CD4-positive, alpha-beta T cell (primary cell): ENCODE data around the gene NRF1. TPM values are rescaled to one million over a fixed set of nuclear protein-coding genes. Genes with fewer than 3 reads are reported as not detected.

Source experiments
- ATAC-seq: fragments of 200-7000 bp; cut with Tn5 transposase; one replicate; pipeline ENCODE4 v1.10.0; 2022; ENCODE audit warnings: mild to moderate bottlenecking; ENCODE audit not compliant: poor library complexity
- CTCF ChIA-PET: fragments of 350-600 bp; sonication (Branson Sonifier 250); formaldehyde crosslinking; loops from one replicate; lab custom pipeline; 2021; ENCODE audit warnings: antibody characterized with exemption, inconsistent platforms; lab: Charles Lee
- POLR2A ChIA-PET: fragments of 350-600 bp; sonication (Branson Sonifier 250); formaldehyde crosslinking; loops from one replicate; lab custom pipeline; 2021; ENCODE audit warnings: antibody characterized with exemption, inconsistent platforms; lab: Charles Lee
- DNase-seq, 14 experiments: peaks; one replicate each; pipeline ENCODE4 v3.0.0-alpha.2; 2013 to 2020; ENCODE audit warnings: mixed read lengths in 2 of 14
- H3K27ac ChIP-seq, 2 donors: one replicate each; pipeline versions ENCODE4 v1.5.1 to v1.7.0; 2013; ENCODE audit warnings: low read length in 2 of 2, low read depth in 1 of 2, mild to moderate bottlenecking in 1 of 2
- H3K27me3 ChIP-seq, 2 experiments: 1 replicate in 1 of 2; 2 replicates in 1 of 2; pipeline versions ENCODE4 v1.6.1 to v1.7.0; 2013; ENCODE audit warnings: low read length in 2 of 2, control low read depth in 1 of 2, mild to moderate bottlenecking in 1 of 2, moderate library complexity in 1 of 2; ENCODE audit not compliant: insufficient read depth in 2 of 2, control insufficient read depth in 1 of 2
- H3K36me3 ChIP-seq: one replicate; pipeline ENCODE4 v1.6.1; 2013; ENCODE audit warnings: low read length, control low read depth; ENCODE audit not compliant: insufficient read depth
- H3K4me1 ChIP-seq: one replicate; pipeline ENCODE4 v1.6.1; 2013; ENCODE audit warnings: low read length, control low read depth; ENCODE audit not compliant: insufficient read depth
- H3K4me3 ChIP-seq: one replicate; pipeline ENCODE4 v1.5.1; 2013; ENCODE audit warnings: mild to moderate bottlenecking, low read length, moderate library complexity
- H3K9me3 ChIP-seq, 2 experiments: 1 replicate in 1 of 2; 2 replicates in 1 of 2; pipeline versions ENCODE4 v1.6.1 to v1.7.0; 2013; ENCODE audit warnings: low read length in 2 of 2, mild to moderate bottlenecking in 2 of 2, control low read depth in 1 of 2, moderate library complexity in 1 of 2; ENCODE audit not compliant: control insufficient read depth in 1 of 2, insufficient read depth in 1 of 2
- H3K27ac Mint-ChIP-seq: one replicate; pipeline ENCODE4 v1.8.0; 2020; ENCODE audit warnings: mixed read lengths
- H3K27me3 Mint-ChIP-seq: one replicate; pipeline ENCODE4 v1.8.0; 2021; ENCODE audit warnings: mixed read lengths
- H3K36me3 Mint-ChIP-seq: one replicate; pipeline ENCODE4 v1.8.0; 2021; ENCODE audit warnings: low read depth, mixed read lengths
- H3K4me1 Mint-ChIP-seq: one replicate; pipeline ENCODE4 v1.8.0; 2021; ENCODE audit warnings: low read depth, mixed read lengths
- H3K4me3 Mint-ChIP-seq: one replicate; pipeline ENCODE4 v1.8.0; 2020; ENCODE audit warnings: mild to moderate bottlenecking, mixed read lengths
- H3K9me3 Mint-ChIP-seq: one replicate; pipeline ENCODE4 v1.8.0; 2020; ENCODE audit warnings: mixed read lengths
- intact Hi-C, 2 experiments: fragments of 100-400 bp; cut with DNase I in 1 of 2; cut with micrococcal nuclease in 1 of 2; formaldehyde crosslinking; loops; one replicate each; pipeline versions ENCODE4 v1.15.1 to v1.9.0; 2023 to 2025; cut with DNase I, micrococcal nuclease
- total RNA-seq, 174 experiments: library from RNA in 2 of 174; stranded (reverse) in 2 of 174; gene quantifications; one replicate each; pipeline ENCODE4 v1.2.3 and lab custom pipeline; 2021 to 2026
- TF ChIP-seq, protein P1 (sequence below): fragments of 200-600 bp; IDR thresholded peaks from one replicate; pipeline ENCODE4 v1.8.0; 2022; ENCODE audit warnings: antibody characterized with exemption, mild to moderate bottlenecking

Gene NRF1
- total RNA-seq, 2 experiments from 2014 or later, result 35.4 to 36.1 TPM

DNA sequence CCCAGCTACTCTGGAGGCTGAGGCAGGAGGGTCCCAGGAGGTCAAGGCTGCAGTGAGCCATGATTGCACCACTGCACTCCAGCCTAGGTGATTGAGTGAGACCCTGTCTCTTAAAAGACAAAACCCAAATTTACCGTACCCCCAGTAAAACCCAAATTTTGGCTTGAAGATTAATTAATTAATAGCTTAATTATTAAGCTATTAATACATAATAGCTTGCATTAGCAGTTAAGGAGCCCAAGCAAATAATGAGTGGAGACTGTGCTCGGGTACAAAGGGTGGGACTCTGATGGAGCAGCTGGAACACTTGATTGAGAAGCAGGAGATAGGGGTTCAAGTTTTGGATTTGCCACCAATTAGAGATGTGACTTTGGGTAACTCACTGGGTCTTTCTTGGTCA lies 28.9 kb downstream of the NRF1 start:
- ATAC-seq (no peak), DNase-seq (no peak)
- H3K4me3 Mint-ChIP-seq, result no peak overlapping the region
- no peaks in the 10 kb centered on the region for H3K27me3 Mint-ChIP-seq
- intact Hi-C loops, result loop anchor here in 1 of 2 experiments (10.0 kb wide), 1 partner anchor 374 kb away; no protein-coding TSS in a partner anchor
- peaks cover 2% of the 10 kb centered on the region for H3K36me3 ChIP-seq
- peaks cover 7% of the 10 kb centered on the region for H3K4me1 ChIP-seq
- no peak overlapping the region for H3K27ac ChIP-seq
- no peaks in the 10 kb centered on the region for H3K9me3 Mint-ChIP-seq
- no peaks in the 10 kb centered on the region for H3K9me3 ChIP-seq
- H3K36me3 Mint-ChIP-seq, result peaks cover 12% of the 10 kb centered on the region
- H3K27me3 ChIP-seq, result no peaks in the 10 kb centered on the region
- CTCF ChIA-PET, result no interaction called here
- TF ChIP-seq, protein P1, sequence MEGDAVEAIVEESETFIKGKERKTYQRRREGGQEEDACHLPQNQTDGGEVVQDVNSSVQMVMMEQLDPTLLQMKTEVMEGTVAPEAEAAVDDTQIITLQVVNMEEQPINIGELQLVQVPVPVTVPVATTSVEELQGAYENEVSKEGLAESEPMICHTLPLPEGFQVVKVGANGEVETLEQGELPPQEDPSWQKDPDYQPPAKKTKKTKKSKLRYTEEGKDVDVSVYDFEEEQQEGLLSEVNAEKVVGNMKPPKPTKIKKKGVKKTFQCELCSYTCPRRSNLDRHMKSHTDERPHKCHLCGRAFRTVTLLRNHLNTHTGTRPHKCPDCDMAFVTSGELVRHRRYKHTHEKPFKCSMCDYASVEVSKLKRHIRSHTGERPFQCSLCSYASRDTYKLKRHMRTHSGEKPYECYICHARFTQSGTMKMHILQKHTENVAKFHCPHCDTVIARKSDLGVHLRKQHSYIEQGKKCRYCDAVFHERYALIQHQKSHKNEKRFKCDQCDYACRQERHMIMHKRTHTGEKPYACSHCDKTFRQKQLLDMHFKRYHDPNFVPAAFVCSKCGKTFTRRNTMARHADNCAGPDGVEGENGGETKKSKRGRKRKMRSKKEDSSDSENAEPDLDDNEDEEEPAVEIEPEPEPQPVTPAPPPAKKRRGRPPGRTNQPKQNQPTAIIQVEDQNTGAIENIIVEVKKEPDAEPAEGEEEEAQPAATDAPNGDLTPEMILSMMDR, result no peak
- H3K4me1 Mint-ChIP-seq, result peaks cover 47% of the 10 kb centered on the region
- POLR2A ChIA-PET, result no interaction called here
- no peak overlapping the region for H3K27ac Mint-ChIP-seq
- no peak overlapping the region for H3K4me3 ChIP-seq

DNA sequence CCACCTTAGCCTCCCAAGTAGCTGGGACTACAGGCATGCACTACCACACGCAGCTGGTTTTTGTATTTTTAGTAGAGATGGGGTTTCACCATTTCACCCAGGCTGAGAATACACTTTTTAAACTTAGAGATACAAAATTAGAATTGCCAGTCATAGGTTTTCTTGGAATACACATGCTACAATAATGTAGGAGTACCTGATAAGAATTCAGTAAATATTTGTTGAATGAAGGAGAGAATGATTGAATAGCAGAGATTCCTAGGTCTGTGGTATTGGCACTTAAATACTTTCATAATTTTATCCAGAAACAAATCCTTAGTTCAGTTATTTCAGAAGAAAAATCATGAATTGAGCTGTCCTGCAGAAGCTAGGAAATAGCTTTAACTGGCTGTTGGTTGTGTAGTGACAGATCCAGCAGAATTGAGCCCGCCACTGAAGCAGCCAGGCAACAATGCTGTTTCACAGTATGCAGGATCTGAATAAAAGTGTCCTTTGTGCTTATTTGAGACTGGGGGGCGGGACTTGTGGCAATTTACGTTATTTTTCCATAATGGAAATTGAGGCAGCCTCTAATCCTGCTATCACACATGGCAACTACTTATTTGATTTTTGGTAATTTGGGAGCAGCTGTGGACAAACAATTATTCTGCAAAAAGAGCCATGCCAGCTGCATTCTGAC lies 31.5 kb downstream of the NRF1 start:
- DNase-seq (no peak), ATAC-seq (no peak)
- H3K9me3 ChIP-seq, result no peaks in the 10 kb centered on the region
- no peaks in the 10 kb centered on the region for H3K27me3 Mint-ChIP-seq
- H3K27ac Mint-ChIP-seq, result no peak overlapping the region
- TF ChIP-seq, protein P1, result no peak
- H3K36me3 ChIP-seq, result peaks cover 9% of the 10 kb centered on the region
- peaks cover 29% of the 10 kb centered on the region for H3K36me3 Mint-ChIP-seq
- H3K9me3 Mint-ChIP-seq, result no peaks in the 10 kb centered on the region
- peaks cover 6% of the 10 kb centered on the region for H3K4me1 ChIP-seq
- no peak overlapping the region for H3K4me3 ChIP-seq
- H3K4me3 Mint-ChIP-seq, result no peak overlapping the region
- intact Hi-C loops, result loop anchor here in 1 of 2 experiments (10.0 kb wide), 1 partner anchor 372 kb away; no protein-coding TSS in a partner anchor
- H3K4me1 Mint-ChIP-seq, result peaks cover 39% of the 10 kb centered on the region
- H3K27me3 ChIP-seq, result no peaks in the 10 kb centered on the region
- ChIA-PET CTCF (interaction anchor here (1.1 to 1.4 kb wide), 2 partner anchors 9 to 30 kb away, joined by 4 read pairs; no protein-coding TSS in a partner anchor), POLR2A (interaction anchor here (1.0 kb wide), 1 partner anchor 15 kb away, joined by 3 read pairs; no protein-coding TSS in a partner anchor)
- no peak overlapping the region for H3K27ac ChIP-seq

DNA sequence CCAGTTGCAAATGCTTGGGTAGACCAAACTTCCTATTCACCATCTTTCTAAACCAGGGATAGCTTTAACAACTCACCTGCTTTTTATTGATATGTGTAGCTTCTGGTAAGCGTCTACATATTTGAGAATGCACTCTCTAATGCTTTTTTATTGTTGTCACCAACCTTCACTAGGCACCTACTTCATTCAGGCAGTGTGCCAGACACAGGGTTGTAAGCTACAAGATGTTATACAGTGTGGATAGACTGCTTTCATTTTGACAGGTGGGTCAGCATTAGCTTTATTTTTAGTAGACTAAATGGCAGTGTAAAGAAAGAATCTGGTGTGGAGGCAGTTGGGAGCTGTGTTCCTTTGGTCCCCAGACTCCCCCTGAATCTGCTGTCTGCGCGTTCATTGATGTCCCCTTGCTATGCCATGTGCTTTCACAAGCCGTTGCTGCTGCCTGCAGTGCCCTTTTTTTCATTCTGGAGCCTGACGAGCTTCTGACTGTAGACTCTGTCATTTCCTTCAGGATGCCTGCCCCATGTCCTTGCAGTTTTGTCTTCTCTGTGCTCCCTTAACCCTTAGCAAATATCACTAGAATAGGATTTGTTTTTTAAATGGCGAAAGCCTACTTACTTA lies 32.1 kb downstream of the NRF1 start:
- H3K4me1 Mint-ChIP-seq, result peaks cover 36% of the 10 kb centered on the region
- no peaks in the 10 kb centered on the region for H3K9me3 Mint-ChIP-seq
- CTCF ChIA-PET, result interaction anchor here (1.1 to 1.4 kb wide), 2 partner anchors 8 to 31 kb away, joined by 4 read pairs; no protein-coding TSS in a partner anchor
- ATAC-seq, result no peak
- no peaks in the 10 kb centered on the region for H3K27me3 Mint-ChIP-seq
- no peak for DNase-seq
- intact Hi-C loops, result loop anchor here in 1 of 2 experiments (10.0 kb wide), 1 partner anchor 371 kb away; no protein-coding TSS in a partner anchor
- Histone ChIP-seq H3K27me3 (no peaks in the 10 kb centered on the region), H3K4me3 (no peak overlapping the region), H3K4me1 (peaks cover 3% of the 10 kb centered on the region), H3K36me3 (peaks cover 9% of the 10 kb centered on the region), H3K27ac (no peak overlapping the region), H3K9me3 (no peaks in the 10 kb centered on the region)
- H3K4me3 Mint-ChIP-seq, result no peak overlapping the region
- TF ChIP-seq, protein P1, result no peak
- H3K27ac Mint-ChIP-seq, result no peak overlapping the region
- H3K36me3 Mint-ChIP-seq, result peaks cover 36% of the 10 kb centered on the region
- POLR2A ChIA-PET, result interaction anchor here (1.0 kb wide), 1 partner anchor 16 kb away, joined by 3 read pairs; no protein-coding TSS in a partner anchor
